ENCODE data around the gene INIP. TPM values are rescaled to one million over a fixed set of nuclear protein-coding genes. Genes with fewer than 3 reads are reported as not detected.

Gene INIP
- total and polyA plus RNA-seq, 9 of the 15 experiments (the other 6 are each of a cell fraction or from before 2014, with no cell fraction given) = 11.9 to 87.9 (median 37.3) TPM

DNA sequence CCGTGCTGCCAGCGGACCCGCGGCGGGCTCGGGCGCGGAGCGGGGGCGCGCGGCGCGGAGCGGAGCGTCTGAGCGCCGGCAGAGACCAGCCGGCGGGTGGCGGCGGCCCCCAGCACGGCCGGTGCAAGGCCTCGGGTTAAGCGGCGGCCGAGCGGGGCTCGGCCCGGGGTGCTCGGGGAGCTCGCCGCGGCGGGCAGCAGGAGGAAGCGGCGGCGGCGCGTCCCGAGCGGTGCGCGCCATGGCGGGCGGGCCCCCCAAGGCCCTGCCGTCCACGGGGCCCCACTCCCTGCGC, 32.8 kb upstream of the INIP start (continued):
- TF ChIP-seq RBBP5 (IDR thresholded peaks at IDR 0.05; ENCODE audit: borderline replicate concordance, insufficient read depth, low read length, poor library complexity, severe bottlenecking) (peak; percentile 66), OTX1 (CRISPR knock-in tag; IDR thresholded peaks at IDR 0.05) (no peak), SIN3B (IDR thresholded peaks at IDR 0.05; ENCODE audit: low read depth) (peak; percentile 57; the same call in 1 of the 2 replicates), ZNF347 (CRISPR knock-in tag; IDR thresholded peaks at IDR 0.05; ENCODE audit: low read depth) (no peak), ZNF23 (CRISPR knock-in tag; IDR thresholded peaks at IDR 0.05) (no peak), C11orf30 (IDR thresholded peaks at IDR 0.05; ENCODE audit: low read depth) (no peak), SIN3A (IDR thresholded peaks at IDR 0.05; ENCODE audit: borderline replicate concordance in 2 of 2, control insufficient read depth in 1 of 2, low read depth in 2 of 2, low read length in 2 of 2) (peak in 1 of 2 experiments; percentile 2; a peak in 1 of 4 replicates), CCNT2 (IDR thresholded peaks at IDR 0.05; ENCODE audit: borderline replicate concordance, extremely low read depth, insufficient read length, low read depth, low read length) (peak; percentile 60), CREB1 (IDR thresholded peaks at IDR 0.05) (no peak), CREB1 (CRISPR knock-in tag; IDR thresholded peaks at IDR 0.05) (no peak), ZNF175 (CRISPR knock-in tag; IDR thresholded peaks at IDR 0.05; ENCODE audit: low read depth) (0 out of 2 replicates have a peak, but pooled peaks have one; percentile 37), BACH1 (tag; IDR thresholded peaks at IDR 0.05) (no peak), TCFL5 (CRISPR knock-in tag; conservative IDR thresholded peaks at IDR 0.05) (no peak), DACH1 (IDR thresholded peaks at IDR 0.05; ENCODE audit: partially characterized antibody) (no peak), ZNF79 (CRISPR knock-in tag; IDR thresholded peaks at IDR 0.05; ENCODE audit: low read depth) (no peak), ZNF224 (CRISPR knock-in tag; IDR thresholded peaks at IDR 0.05) (no peak), ZNF764 (CRISPR knock-in tag; IDR thresholded peaks at IDR 0.05; ENCODE audit: low read depth) (no peak), NCOA1 (IDR thresholded peaks at IDR 0.05; ENCODE audit: low read depth) (no peak), ILK (tag; IDR thresholded peaks at IDR 0.05; ENCODE audit: borderline replicate concordance, low read depth) (no peak), CSDE1 (IDR thresholded peaks at IDR 0.05) (no peak)
- TF ChIP-seq, protein P1, sequence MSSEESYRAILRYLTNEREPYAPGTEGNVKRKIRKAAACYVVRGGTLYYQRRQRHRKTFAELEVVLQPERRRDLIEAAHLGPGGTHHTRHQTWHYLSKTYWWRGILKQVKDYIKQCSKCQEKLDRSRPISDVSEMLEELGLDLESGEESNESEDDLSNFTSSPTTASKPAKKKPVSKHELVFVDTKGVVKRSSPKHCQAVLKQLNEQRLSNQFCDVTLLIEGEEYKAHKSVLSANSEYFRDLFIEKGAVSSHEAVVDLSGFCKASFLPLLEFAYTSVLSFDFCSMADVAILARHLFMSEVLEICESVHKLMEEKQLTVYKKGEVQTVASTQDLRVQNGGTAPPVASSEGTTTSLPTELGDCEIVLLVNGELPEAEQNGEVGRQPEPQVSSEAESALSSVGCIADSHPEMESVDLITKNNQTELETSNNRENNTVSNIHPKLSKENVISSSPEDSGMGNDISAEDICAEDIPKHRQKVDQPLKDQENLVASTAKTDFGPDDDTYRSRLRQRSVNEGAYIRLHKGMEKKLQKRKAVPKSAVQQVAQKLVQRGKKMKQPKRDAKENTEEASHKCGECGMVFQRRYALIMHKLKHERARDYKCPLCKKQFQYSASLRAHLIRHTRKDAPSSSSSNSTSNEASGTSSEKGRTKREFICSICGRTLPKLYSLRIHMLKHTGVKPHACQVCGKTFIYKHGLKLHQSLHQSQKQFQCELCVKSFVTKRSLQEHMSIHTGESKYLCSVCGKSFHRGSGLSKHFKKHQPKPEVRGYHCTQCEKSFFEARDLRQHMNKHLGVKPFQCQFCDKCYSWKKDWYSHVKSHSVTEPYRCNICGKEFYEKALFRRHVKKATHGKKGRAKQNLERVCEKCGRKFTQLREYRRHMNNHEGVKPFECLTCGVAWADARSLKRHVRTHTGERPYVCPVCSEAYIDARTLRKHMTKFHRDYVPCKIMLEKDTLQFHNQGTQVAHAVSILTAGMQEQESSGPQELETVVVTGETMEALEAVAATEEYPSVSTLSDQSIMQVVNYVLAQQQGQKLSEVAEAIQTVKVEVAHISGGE (CRISPR knock-in tag; IDR thresholded peaks at IDR 0.05) = no peak
- TF ChIP-seq, protein P2, sequence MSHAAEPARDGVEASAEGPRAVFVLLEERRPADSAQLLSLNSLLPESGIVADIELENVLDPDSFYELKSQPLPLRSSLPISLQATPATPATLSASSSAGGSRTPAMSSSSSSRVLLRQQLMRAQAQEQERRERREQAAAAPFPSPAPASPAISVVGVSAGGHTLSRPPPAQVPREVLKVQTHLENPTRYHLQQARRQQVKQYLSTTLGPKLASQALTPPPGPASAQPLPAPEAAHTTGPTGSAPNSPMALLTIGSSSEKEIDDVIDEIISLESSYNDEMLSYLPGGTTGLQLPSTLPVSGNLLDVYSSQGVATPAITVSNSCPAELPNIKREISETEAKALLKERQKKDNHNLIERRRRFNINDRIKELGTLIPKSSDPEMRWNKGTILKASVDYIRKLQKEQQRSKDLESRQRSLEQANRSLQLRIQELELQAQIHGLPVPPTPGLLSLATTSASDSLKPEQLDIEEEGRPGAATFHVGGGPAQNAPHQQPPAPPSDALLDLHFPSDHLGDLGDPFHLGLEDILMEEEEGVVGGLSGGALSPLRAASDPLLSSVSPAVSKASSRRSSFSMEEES (CRISPR knock-in tag; IDR thresholded peaks at IDR 0.05) = no peak
- TF ChIP-seq, protein P3, sequence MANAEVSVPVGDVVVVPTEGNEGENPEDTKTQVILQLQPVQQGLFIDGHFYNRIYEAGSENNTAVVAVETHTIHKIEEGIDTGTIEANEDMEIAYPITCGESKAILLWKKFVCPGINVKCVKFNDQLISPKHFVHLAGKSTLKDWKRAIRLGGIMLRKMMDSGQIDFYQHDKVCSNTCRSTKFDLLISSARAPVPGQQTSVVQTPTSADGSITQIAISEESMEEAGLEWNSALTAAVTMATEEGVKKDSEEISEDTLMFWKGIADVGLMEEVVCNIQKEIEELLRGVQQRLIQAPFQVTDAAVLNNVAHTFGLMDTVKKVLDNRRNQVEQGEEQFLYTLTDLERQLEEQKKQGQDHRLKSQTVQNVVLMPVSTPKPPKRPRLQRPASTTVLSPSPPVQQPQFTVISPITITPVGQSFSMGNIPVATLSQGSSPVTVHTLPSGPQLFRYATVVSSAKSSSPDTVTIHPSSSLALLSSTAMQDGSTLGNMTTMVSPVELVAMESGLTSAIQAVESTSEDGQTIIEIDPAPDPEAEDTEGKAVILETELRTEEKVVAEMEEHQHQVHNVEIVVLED (CRISPR knock-in tag; IDR thresholded peaks at IDR 0.05) = no peak
